ENCODE results near the gene RSL1D1.

- TF ChIP-seq CTCF (IDR thresholded peaks at IDR 0.05) (no peak), POLR2A (IDR thresholded peaks at IDR 0.05) (no peak), EP300 (IDR thresholded peaks at IDR 0.05) (no peak), POLR2AphosphoS5 (IDR thresholded peaks at IDR 0.05) (no peak)
These were observed 2.5 kb downstream of the RSL1D1 start for GRCh38 chr16:11848842-11849241.

Measured in suprapubic skin (tissue), 4 donors.